Mononuclear cell (primary cell): ENCODE measurements around the gene LZTS3. TPM values are rescaled to one million over a fixed set of nuclear protein-coding genes. Genes with fewer than 3 reads are reported as not detected.
"Not testable (repeated sequence)": the region's sequence is repeated elsewhere in the genome, so short reads cannot be mapped to it uniquely, and the experiment has no call there.

Source experiments
- H3K27me3 ChIP-seq: 2 replicates; pipeline ENCODE4 v1.6.0; 2011; ENCODE audit warnings: low read length, control low read depth; ENCODE audit not compliant: insufficient read depth
- H3K4me1 ChIP-seq: 2 replicates; pipeline ENCODE4 v1.5.1; 2011; ENCODE audit warnings: mild to moderate bottlenecking, low read length, control low read depth; ENCODE audit not compliant: insufficient read depth
- H3K4me3 ChIP-seq: 2 replicates; pipeline ENCODE4 v1.5.1; 2011; ENCODE audit warnings: mild to moderate bottlenecking, low read length, moderate library complexity
- H3K9me3 ChIP-seq: 2 replicates; pipeline ENCODE4 v1.5.1; 2011; ENCODE audit warnings: low read depth, mild to moderate bottlenecking, control low read depth, low read length
- total RNA-seq: library from RNA; depleted of rRNA; stranded (reverse); fragments of >200 nt; gene quantifications from one replicate; pipeline ENCODE4 v1.2.3, GENCODE V29; 2012

Gene LZTS3
- total RNA-seq, 1 donor = 17.6 TPM

DNA sequence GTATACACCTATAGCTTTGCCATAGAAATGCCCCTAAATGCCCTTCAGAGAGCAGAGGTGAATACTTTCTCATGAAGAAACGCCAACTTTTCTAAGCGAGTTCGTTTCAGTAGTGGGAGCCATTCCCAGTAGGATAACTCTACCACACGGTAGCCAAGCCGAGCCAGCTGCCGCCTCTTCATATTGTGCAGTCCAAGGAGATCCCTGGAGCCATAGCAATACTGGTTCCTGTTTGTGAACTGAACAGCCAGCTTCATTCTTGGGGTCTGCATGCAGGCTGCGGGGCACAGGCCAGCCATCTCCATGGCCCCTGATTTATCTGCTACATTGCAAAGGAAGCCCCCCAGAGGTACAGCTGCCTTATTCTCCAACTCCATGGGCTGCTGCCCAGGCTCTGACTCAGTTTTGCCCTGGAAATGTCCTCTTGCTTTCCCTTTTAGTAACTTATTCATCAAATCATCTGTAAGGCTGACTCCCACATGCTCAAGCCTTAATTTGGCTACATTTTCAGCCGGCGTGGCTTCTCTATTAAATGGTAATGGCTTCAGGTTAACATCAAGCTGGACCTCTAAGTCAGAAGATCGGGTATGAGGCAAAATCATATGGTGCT is 26.5 kb downstream of the LZTS3 start:
- Histone ChIP-seq H3K27me3 (no peaks in the 10 kb centered on the region), H3K4me3 (no peak overlapping the region), H3K9me3 (no peaks in the 10 kb centered on the region), H3K4me1 (peaks cover 5% of the 10 kb centered on the region)

DNA sequence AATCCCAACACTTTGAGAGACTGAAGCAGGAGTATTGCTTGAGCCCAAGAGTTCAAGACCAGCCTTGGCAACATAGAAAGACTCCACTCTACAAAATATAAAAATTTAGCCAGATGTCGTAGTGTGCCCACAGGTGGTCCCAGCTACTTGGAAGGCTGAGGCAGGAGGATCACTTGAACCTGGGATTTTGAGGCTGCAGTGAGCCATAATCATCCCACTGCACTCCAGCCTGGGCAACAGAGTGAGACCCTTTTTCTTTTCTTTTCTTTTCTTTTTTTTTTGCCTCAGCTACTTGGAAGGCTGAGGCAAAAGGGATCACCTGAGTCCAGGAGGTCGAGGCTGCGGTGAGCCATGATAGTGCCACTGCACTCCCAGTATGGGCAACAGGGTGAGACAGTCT is 31.6 kb downstream of the LZTS3 start:
- Histone ChIP-seq H3K9me3 (no peaks in the 10 kb centered on the region), H3K4me1 (no peaks in the 10 kb centered on the region), H3K4me3 (no peak overlapping the region), H3K27me3 (no peaks in the 10 kb centered on the region)

DNA sequence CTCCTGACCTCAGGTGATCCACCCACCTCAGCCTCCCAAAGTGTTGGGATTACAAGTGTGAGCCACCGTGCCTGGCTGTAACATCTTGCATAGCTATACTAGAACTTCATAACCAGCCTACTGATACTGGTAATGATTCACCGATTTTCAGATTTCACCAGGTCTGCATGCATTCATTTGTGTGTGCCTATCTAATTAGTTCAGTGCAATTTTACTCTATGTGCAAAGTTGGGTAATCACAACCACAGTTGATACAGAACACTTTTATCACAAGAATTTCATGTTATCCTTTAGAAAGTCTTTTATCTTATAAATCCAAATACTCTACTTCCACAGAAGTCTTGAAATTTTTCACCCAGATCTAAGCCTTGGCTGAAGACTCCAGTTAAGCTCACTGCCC is 35.9 kb downstream of the LZTS3 start:
- Histone ChIP-seq H3K4me3 (no peak overlapping the region), H3K27me3 (no peaks in the 10 kb centered on the region), H3K9me3 (no peaks in the 10 kb centered on the region), H3K4me1 (no peaks in the 10 kb centered on the region)

DNA sequence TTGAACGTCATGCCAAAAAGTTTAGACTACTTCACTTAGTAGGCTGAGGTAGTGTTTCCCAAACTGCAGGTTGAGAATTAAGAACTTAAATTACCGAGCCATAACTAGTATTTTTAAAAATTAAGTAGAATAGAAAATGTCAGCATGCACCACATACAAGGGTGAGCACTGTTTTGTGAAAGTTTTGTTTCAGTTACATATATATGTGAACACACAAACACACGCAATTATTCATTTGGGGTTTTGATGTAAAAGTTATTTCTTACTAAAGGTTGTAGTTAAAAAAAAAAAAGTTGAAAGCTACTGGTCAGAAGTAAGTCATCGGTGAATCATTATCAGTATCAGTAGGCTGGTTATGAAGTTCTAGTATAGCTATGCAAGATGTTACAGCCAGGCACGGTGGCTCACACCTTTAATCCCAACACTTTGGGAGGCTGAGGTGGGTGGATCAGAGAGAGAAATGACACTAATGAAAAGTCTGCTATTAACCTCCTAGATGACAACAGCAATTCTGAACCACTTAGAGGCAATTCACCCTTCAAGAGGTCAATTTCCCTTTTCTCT is 37.8 kb downstream of the LZTS3 start:
- H3K4me3 ChIP-seq = no peak overlapping the region
- H3K9me3 ChIP-seq = no peaks in the 10 kb centered on the region
- no peaks in the 10 kb centered on the region for H3K27me3 ChIP-seq
- no peaks in the 10 kb centered on the region for H3K4me1 ChIP-seq

DNA sequence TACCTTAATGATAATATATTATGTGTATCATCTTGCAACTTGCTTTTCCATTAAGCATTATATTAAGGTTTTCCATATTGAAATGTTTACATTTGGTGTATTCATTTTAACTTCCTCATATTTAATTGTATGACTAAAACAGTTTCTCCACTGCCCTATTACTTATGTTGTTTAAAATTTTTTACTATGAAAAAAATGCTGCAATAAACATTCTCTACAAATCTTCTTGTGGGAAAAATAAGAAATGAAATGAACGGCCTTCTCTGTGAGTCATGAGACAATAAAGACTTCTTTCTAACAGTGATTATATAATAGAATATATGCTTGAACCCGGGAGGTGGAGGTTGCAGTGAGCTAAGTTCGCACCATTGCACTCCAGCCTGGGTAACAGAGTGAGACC is 39.2 kb downstream of the LZTS3 start:
- Histone ChIP-seq H3K27me3 (no peaks in the 10 kb centered on the region), H3K4me3 (no peak overlapping the region), H3K9me3 (no peaks in the 10 kb centered on the region), H3K4me1 (no peaks in the 10 kb centered on the region)

DNA sequence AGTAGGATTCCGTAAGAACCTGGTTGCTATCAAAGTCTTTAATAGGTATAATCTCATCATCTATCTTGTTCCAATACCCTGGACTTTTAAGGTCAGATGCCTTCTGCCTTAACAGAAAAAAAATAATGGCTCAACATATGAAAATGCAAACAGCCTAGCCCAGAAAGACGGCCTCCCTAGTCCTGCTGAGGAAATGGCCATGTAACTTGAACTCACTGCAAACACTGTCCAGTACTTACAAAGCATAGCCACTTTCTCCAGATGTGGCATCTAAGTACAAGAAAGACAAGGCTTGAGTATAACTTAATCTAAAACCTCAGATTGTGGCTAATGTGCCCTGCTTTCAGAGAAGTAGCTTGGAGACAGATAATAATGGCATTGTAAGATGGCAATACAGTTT is 40.2 kb downstream of the LZTS3 start:
- H3K9me3 ChIP-seq = no peaks in the 10 kb centered on the region
- H3K27me3 ChIP-seq = no peaks in the 10 kb centered on the region
- no peaks in the 10 kb centered on the region for H3K4me1 ChIP-seq
- H3K4me3 ChIP-seq = no peak overlapping the region

DNA sequence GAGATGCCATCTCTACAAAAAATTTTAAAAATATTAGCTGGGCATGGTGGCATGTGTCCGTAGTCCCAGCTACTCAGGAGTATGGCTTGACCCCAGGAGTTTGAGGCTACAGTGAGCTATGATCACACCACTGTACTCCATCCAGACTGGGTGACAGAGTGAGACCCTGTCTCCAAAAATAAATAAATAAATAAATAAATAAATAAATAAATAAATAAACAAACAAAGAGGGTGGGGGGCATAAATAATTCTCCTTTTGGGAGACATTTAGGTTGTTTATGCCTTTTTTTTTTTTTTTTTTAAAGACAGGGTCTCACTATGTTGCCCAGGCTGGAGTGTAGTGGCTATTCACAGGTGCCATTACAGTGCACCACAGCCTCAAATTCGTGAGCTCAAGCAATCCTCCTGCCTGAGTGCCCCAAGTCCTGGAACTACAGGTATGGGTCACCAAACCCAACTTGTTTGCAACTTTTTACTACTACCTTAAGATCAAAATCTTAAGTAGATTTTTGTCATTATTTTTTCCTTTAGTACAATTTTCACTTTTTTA is 43.2 kb downstream of the LZTS3 start:
- Histone ChIP-seq H3K4me1 (no peaks in the 10 kb centered on the region), H3K4me3 (no peak overlapping the region), H3K27me3 (no peaks in the 10 kb centered on the region), H3K9me3 (no peaks in the 10 kb centered on the region)

DNA sequence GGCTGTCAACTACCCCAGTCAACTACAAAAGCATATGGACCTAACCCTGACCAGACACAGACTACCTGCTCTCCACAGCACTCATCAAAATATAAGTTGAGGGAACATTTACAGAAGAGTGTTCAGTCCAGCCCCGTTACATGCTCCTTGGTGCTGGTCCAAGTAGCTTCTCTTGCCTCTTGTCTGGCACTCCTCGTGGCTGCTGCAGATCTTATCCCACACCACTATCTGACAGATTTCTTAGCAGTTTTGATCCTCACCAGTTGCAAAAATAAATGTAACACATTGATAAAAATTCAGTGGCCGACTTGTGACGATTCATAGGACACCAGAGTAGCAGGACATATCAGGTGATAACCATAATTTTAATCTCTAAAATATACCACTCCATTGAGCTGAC is 44.3 kb downstream of the LZTS3 start:
- Histone ChIP-seq H3K27me3 (no peaks in the 10 kb centered on the region), H3K4me1 (no peaks in the 10 kb centered on the region), H3K9me3 (no peaks in the 10 kb centered on the region), H3K4me3 (no peak overlapping the region)

DNA sequence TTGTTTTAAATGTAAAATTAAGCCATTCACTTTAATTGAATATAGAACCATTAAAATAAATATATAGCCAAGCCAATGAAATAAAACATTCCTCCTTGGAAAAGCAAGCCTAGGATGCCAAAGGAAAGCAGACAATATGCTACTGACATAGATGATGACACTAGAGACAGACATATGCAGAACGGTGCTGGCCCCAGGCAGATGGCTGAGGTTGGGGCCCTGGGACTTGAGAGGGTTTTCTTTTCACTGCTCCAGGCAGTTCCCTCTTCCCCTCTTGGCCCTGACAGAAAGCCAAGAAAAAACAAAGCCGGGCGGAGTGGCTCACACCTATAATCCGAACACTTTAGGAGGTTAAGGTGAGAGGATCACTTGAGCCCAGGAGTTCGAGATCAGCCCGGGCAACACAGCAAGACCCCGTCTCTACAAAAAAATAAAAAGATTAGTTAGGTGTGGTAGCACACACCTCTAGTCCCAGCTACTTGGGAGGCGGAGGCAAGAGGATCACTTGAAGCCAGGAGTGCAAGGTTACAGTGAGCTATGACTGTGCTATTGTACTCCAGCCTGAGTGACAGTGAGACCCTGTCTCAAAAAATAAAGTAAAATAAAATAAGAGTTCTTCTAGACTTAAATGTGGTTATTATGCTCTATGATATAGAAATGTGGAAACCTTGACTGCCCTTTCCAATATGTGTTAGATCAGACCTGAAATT is 44.9 kb downstream of the LZTS3 start:
- H3K4me3 ChIP-seq = no peak overlapping the region
- H3K27me3 ChIP-seq = no peaks in the 10 kb centered on the region
- H3K4me1 ChIP-seq = no peaks in the 10 kb centered on the region
- no peaks in the 10 kb centered on the region for H3K9me3 ChIP-seq

DNA sequence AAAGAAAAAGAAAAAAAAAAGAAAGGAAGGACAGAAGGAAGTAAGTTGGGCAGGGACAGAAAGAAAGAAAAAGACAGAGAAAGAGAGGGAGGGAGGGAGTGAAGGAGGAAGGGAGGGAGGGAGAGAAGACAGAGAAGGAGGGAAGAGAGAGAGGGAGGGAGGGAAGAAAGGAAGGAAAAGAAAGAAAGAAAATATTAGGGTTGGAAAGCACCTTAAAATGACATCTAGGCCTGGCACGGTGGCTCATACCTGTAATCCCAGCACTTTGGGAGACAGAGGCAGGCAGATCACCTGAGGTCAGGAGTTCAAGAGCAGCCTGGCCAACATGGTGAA is 46.9 kb downstream of the LZTS3 start:
- Histone ChIP-seq H3K9me3 (no peaks in the 10 kb centered on the region), H3K4me3 (no peak overlapping the region), H3K27me3 (no peaks in the 10 kb centered on the region), H3K4me1 (peaks cover 6% of the 10 kb centered on the region)

DNA sequence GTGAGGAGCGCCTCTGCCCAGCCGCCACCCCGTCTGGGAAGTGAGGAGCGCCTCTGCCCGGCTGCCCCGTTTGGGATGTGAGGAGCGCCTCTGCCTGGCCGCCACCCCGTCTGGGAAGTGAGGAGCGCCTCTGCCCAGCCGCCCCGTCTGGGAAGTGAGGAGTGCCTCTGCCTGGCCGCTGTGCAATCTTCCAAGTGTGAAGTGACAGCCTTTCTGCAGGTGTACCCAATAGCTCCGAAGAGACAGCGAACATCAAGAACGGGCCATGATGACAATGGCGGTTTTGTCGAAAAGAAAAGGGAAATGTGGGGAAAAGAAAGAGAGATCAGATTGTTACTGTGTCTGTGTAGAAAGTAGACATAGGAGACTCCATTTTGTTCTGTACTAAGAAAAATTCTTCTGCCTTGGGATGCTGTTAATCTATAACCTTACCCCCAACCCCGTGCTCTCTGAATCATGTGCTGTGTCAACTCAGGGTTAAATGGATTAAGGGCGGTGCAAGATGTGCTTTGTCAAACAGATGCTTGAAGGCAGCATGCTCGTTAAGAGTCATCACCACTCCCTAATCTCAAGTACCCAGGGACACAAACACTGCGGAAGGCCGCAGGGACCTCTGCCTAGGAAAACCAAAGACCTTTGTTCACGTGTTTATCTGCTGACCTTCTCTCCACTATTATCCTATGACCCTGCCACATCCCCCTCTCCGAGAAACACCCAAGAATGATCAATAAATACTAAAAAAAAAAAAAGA is 47.4 kb downstream of the LZTS3 start:
- not testable (repeated sequence) for H3K27me3 ChIP-seq, H3K4me3 ChIP-seq, H3K9me3 ChIP-seq, H3K4me1 ChIP-seq

DNA sequence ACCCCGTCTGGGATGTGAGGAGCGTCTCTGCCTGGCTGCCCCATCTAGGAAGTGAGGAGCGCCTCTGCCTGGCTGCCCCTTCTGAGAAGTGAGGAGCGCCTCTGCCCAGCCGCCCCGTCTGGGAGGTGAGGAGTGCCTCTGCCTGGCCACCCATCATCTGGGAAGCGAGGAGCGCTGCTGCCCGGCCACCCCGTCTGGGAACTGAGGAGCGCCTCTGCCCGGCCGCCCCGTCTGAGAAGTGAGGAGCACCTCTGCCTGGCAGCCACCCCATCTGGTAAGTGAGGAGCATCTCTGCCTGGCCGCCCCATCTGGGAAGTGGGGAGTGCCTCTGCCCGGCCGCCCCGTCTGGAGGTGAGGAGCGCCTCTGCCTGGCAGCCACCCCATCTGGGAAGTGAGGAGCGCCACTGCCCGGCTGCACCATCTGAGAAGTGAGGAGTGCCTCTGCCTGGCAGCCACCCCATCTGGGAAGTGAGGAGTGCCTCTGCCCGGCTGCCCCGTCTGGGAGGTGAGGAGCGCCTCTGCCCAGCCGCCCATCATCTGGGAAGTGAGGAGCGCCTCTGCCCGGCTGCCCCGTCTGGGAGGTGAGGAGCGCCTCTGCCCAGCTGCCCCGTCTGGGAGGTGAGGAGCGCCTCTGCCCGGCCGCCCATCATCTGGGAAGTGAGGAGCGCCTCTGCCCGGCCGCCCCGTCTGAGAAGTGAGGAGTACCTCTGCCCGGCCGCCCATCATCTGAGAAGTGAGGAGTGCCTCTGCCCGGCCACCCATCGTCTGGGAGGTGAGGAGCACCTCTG is 48.4 kb downstream of the LZTS3 start:
- not testable (repeated sequence) for H3K4me3 ChIP-seq, H3K27me3 ChIP-seq, H3K9me3 ChIP-seq, H3K4me1 ChIP-seq

DNA sequence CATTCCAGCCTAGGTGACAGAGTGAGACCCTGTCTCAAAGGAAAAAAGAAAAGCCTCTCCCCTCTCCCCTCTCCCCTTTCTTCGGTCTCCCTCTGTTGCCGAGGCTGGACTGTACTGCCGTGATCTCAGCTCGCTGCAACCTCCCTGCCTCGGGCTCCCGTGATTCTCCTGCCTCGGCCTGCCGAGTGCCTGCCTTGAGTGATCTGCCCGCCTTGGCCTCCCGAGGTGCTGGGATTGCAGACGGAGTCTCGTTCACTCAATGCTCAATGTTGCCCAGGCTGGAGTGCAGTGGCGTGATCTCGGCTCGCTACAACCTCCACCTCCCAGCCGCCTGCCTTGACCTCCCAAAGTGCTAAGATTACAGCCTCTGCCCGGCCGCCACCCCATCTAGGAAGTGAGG is 49.2 kb downstream of the LZTS3 start:
- H3K27me3 ChIP-seq, H3K4me3 ChIP-seq, H3K9me3 ChIP-seq, H3K4me1 ChIP-seq: not testable (repeated sequence)

DNA sequence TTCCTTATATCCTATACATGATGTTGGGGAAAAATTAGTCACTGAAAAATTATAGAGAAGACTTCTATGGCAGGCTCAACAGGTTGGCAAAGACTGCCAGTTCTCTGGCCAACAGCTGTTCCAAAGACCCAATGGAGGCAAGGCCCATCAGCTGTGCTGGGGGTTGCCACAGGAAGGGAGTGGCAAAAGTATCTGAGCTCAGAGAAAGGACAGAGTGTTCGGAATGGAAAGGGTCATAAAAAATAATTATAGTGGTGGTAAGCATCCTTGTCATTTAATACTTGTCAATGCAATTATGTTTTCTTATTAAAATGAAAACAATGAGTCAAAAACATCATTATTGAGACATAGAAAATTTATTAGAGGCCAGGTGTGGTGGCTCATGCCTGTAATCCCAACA is 49.8 kb downstream of the LZTS3 start:
- Histone ChIP-seq H3K27me3 (no peaks in the 10 kb centered on the region), H3K9me3 (no peaks in the 10 kb centered on the region), H3K4me1 (peaks cover 7% of the 10 kb centered on the region), H3K4me3 (no peak overlapping the region)
